ENCODE measurements around the gene GABPB1. TPM values are rescaled to one million over a fixed set of nuclear protein-coding genes. Genes with fewer than 3 reads are reported as not detected.

GABPB1 gene
- total and polyA plus RNA-seq, 8 donors, result 4.1 to 94.6 (median 9.5) TPM

- no peaks in the 10 kb centered on the region for H3K27me3 ChIP-seq
- TF ChIP-seq CTCF (IDR thresholded peaks at IDR 0.05) (no peak), POLR2AphosphoS5 (IDR thresholded peaks at IDR 0.05) (peak in 1 of 3 donors; percentile 10)
- no peak overlapping the region for H3K4me3 ChIP-seq
- 69 to 94% (median 81%) methylated on average over 1 of the region's 1 CpG for WGBS, 5 donors
- intact Hi-C loops (cut with DNase I; ENCODE audit: low total_unique reads), result no loop called here
- H3K36me3 ChIP-seq, result peaks cover 0 to 43% (median 29%) of the 10 kb centered on the region in 4 donors
- no peak overlapping the region for H3K27ac ChIP-seq
- H3K9me3 ChIP-seq, result no peaks in the 10 kb centered on the region
- peak in 1 of 2 donors; percentile 47 for DNase-seq
- peaks cover 0 to 20% (median 17%) of the 10 kb centered on the region in 4 donors for H3K4me1 ChIP-seq
These were observed 3.8 kb upstream of the GABPB1 start for GRCh38 chr15:50358845-50359244.

- Histone ChIP-seq H3K27me3 (no peaks in the 10 kb centered on the region), H3K27ac (peak overlapping the region in 4 of 5 donors; percentile 99 to 100 (median 100)), H3K9me3 (no peaks in the 10 kb centered on the region), H3K4me1 (peaks cover 16 to 44% (median 40%) of the 10 kb centered on the region in 4 donors), H3K36me3 (peaks cover 0 to 23% (median 17%) of the 10 kb centered on the region in 4 donors), H3K4me3 (peak overlapping the region; percentile 89 to 99 (median 98))
- WGBS, 5 donors, result 4 to 12% (median 8%) methylated on average over 2 of the region's 2 CpGs
- TF ChIP-seq EP300 (IDR thresholded peaks at IDR 0.05) (no peak), CTCF (IDR thresholded peaks at IDR 0.05) (no peak), POLR2A (IDR thresholded peaks at IDR 0.05) (no peak), POLR2AphosphoS5 (IDR thresholded peaks at IDR 0.05) (no peak)
- DNase-seq, result peak in 1 of 2 donors; percentile 20
- intact Hi-C loops (cut with DNase I; ENCODE audit: low total_unique reads), result no loop called here
These were observed 982 bp upstream of the GABPB1 start for GRCh38 chr15:50355980-50356379.

- no peak for DNase-seq
- H3K27ac ChIP-seq, result peak overlapping the region; percentile 97 to 100 (median 100)
- peak overlapping the region; percentile 89 to 99 (median 98) for H3K4me3 ChIP-seq
- H3K9me3 ChIP-seq, result no peaks in the 10 kb centered on the region
- 0 to 1% (median 1%) methylated on average over 8 of the region's 8 CpGs for WGBS, 5 donors
- intact Hi-C loops (cut with DNase I; ENCODE audit: low total_unique reads), result no loop called here
- no peak for TF ChIP-seq POLR2AphosphoS5 (IDR thresholded peaks at IDR 0.05)
- no peak for TF ChIP-seq EP300 (IDR thresholded peaks at IDR 0.05)
- TF ChIP-seq CTCF (IDR thresholded peaks at IDR 0.05), result no peak
- no peak for TF ChIP-seq POLR2A (IDR thresholded peaks at IDR 0.05)
- peaks cover 0 to 19% (median 14%) of the 10 kb centered on the region in 4 donors for H3K36me3 ChIP-seq
- no peaks in the 10 kb centered on the region for H3K27me3 ChIP-seq
- H3K4me1 ChIP-seq, result peaks cover 21 to 48% (median 44%) of the 10 kb centered on the region in 4 donors
These were observed 564 bp upstream of the GABPB1 start for GRCh38 chr15:50355619-50355905.

GRCh38 chr15:50353975-50354837 is 792 bp downstream of the GABPB1 start:
- 0 to 1% (median 0%) methylated on average over 18 to 79 of the region's 79 CpGs for WGBS, 5 donors
- Histone ChIP-seq H3K27me3 (no peaks in the 10 kb centered on the region), H3K27ac (peak overlapping the region; percentile 97 to 100 (median 100)), H3K4me3 (peak overlapping the region; percentile 89 to 99 (median 98)), H3K9me3 (no peaks in the 10 kb centered on the region), H3K4me1 (peaks cover 28 to 62% (median 55%) of the 10 kb centered on the region in 4 donors), H3K36me3 (peaks cover 0 to 8% (median 6%) of the 10 kb centered on the region in 4 donors)
- intact Hi-C loops (cut with DNase I; ENCODE audit: low total_unique reads), result no loop called here
- TF ChIP-seq POLR2A (IDR thresholded peaks at IDR 0.05), result no peak
- TF ChIP-seq POLR2AphosphoS5 (IDR thresholded peaks at IDR 0.05), result peak; percentile 65 to 91 (median 87)
- DNase-seq, result peak; percentile 53 to 89

Data from stomach (tissue), 9 donors.